K562 (cell line): ENCODE results near the gene IGSF3. TPM values are rescaled to one million over a fixed set of nuclear protein-coding genes. Genes with fewer than 3 reads are reported as not detected.

ENCODE experiments used
- MTA1 ChIP-seq: fragments of 450-650 bp; IDR thresholded peaks from 2 replicates; pipeline ENCODE4 v1.6.1; 2017; ENCODE audit warnings: borderline replicate concordance
- NFE2L1 ChIP-seq: fragments of 450-650 bp; IDR thresholded peaks from 2 replicates; pipeline ENCODE4 v1.6.1; 2016; ENCODE audit warnings: missing genetic modification characterization, low read depth, mild to moderate bottlenecking, missing compliant biosample characterization, moderate library complexity, borderline replicate concordance
- SP1 ChIP-seq: sonication (generic); formaldehyde crosslinking; IDR thresholded peaks from 2 replicates; pipeline ENCODE4 v1.8.1; 2022; ENCODE audit warnings: mild to moderate bottlenecking, missing genetic modification reagents
- ZNF780A ChIP-seq: fragments of 250-450 bp; sonication (Bioruptor Pico); IDR thresholded peaks from 2 replicates; pipeline ENCODE4 v1.5.0; 2021; ENCODE audit warnings: mild to moderate bottlenecking
- polyA plus RNA-seq, 8 experiments: library from polyadenylated mRNA; depleted of rRNA in 4 of 8; stranded (reverse) in 5 of 8; unstranded in 3 of 8; fragments of >200 nt; fragmentation: Nextera tagmentation in 2 of 8; fragmentation: Illumina TruSeq in 1 of 8; extraction: Ambion mirVana in 2 of 8; extraction: Trizol in 1 of 8; gene quantifications; 2 replicates each; pipeline versions ENCODE4 v1.2.1 to v1.2.3, GENCODE V29; 2011 to 2014; ENCODE audit warnings: inconsistent platforms in 1 of 8, missing spikeins in 1 of 8
- total RNA-seq, 7 experiments: library from RNA; depleted of rRNA in 6 of 7; stranded (reverse); fragments of >200 nt in 6 of 7; fragmentation: Illumina TruSeq in 2 of 7; extraction: Trizol in 2 of 7; gene quantifications; 2 replicates each; pipeline versions ENCODE4 v1.2.1 to v1.2.3, GENCODE V29; 2011 to 2021; ENCODE audit warnings: low replicate concordance in 1 of 7
- TF ChIP-seq, protein P1 (sequence below): sonication (generic); formaldehyde crosslinking; IDR thresholded peaks from 2 replicates; pipeline ENCODE4 v1.8.1; 2023; ENCODE audit warnings: mild to moderate bottlenecking, missing genetic modification reagents
- TF ChIP-seq, protein P2 (sequence below), 2 experiments: IDR thresholded peaks in 1 of 2; conservative IDR thresholded peaks in 1 of 2; 2 replicates each; pipeline ENCODE4 v1.6.1; 2016; ENCODE audit warnings: low read depth in 2 of 2, mild to moderate bottlenecking in 1 of 2, missing compliant biosample characterization in 1 of 2, missing genetic modification characterization in 1 of 2, moderate library complexity in 1 of 2

IGSF3 gene
- total and polyA plus RNA-seq, 9 of the 15 experiments (the other 6 are each of a cell fraction or from before 2014, with no cell fraction given) = 1.1 to 15.0 (median 8.3) TPM

DNA sequence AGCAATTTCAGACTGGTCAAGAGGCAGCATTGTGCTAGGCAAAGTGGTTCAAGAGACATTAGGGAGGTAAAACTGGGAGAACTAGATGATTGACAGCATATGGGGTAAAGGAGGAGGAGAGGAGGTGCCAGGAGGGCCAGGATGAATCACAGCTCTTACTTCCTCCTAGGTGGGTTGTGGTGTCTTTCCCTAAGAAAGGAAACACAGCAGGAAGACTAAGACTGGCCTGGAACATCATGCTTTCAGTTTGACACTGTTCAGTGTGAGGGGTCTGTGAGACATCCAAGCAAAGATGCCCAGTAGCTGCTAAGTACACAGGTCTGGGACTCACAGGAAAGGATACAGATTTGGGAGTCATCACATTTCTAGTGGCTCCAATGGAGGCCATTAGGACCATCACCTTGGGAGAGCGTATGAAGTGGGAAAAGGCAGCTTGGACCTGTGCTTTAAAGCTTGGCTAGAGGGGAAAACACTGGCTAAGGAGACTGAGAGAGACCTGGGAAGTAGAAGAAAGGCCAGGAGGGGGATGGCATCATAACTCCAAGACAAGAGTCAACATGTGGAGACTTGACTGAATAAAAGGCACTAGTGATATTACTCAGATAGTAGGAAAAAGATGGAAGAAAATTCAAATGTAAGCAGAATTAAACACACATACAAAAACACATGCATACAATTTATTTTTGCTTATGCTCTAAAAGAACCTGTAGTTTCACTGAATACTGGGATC is 114.0 kb downstream of the IGSF3 start (continued):
- TF ChIP-seq MTA1 (no peak), NFE2L1 (no peak), SP1 (CRISPR knock-in tag) (no peak), ZNF780A (no peak)
- TF ChIP-seq, protein P1, sequence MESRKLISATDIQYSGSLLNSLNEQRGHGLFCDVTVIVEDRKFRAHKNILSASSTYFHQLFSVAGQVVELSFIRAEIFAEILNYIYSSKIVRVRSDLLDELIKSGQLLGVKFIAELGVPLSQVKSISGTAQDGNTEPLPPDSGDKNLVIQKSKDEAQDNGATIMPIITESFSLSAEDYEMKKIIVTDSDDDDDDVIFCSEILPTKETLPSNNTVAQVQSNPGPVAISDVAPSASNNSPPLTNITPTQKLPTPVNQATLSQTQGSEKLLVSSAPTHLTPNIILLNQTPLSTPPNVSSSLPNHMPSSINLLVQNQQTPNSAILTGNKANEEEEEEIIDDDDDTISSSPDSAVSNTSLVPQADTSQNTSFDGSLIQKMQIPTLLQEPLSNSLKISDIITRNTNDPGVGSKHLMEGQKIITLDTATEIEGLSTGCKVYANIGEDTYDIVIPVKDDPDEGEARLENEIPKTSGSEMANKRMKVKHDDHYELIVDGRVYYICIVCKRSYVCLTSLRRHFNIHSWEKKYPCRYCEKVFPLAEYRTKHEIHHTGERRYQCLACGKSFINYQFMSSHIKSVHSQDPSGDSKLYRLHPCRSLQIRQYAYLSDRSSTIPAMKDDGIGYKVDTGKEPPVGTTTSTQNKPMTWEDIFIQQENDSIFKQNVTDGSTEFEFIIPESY (CRISPR knock-in tag) = no peak
- TF ChIP-seq, protein P2, sequence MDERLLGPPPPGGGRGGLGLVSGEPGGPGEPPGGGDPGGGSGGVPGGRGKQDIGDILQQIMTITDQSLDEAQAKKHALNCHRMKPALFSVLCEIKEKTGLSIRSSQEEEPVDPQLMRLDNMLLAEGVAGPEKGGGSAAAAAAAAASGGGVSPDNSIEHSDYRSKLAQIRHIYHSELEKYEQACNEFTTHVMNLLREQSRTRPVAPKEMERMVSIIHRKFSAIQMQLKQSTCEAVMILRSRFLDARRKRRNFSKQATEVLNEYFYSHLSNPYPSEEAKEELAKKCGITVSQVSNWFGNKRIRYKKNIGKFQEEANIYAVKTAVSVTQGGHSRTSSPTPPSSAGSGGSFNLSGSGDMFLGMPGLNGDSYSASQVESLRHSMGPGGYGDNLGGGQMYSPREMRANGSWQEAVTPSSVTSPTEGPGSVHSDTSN (CRISPR knock-in tag; IDR thresholded peaks at IDR 0.05; ENCODE audit: low read depth) = 0 out of 2 replicates have a peak, but pooled peaks have one; percentile 11
- TF ChIP-seq, protein P2 (tag; conservative IDR thresholded peaks at IDR 0.05; ENCODE audit: low read depth) = no peak
